ENCODE measurements around the gene CALCOCO2.
"Not testable (repeated sequence)": the region's sequence is repeated elsewhere in the genome, so short reads cannot be mapped to it uniquely, and the experiment has no call there.

The CALCOCO2 gene

GRCh38 chr17:48830840-48831548 is at the start of gene CALCOCO2:
Gene CALCOCO2, plus strand, starts transcription at chr17:48831035. Its CDS starts 10,673 bp downstream, at chr17:48841708.
- peak; percentile 68 to 74 for DNase-seq (ENCODE audit: low read depth in 2 of 2)

- DNase-seq (ENCODE audit: low read depth in 2 of 2), result no peak
Measured at GRCh38 chr17:48787828-48788227, 43.0 kb upstream of the CALCOCO2 start.

GRCh38 chr17:48790607-48791127 is 40.2 kb upstream of the CALCOCO2 start:
- DNase-seq (ENCODE audit: low read depth in 2 of 2), result no peak

- DNase-seq (ENCODE audit: low read depth in 2 of 2), result peak in 1 of 2 donors; percentile 4
Measured at GRCh38 chr17:48791128-48792032, 39.5 kb upstream of the CALCOCO2 start.

GRCh38 chr17:48792033-48792798 is 38.6 kb upstream of the CALCOCO2 start:
- no peak for DNase-seq (ENCODE audit: low read depth in 2 of 2)

GRCh38 chr17:48795444-48796162 is 35.2 kb upstream of the CALCOCO2 start:
- no peak for DNase-seq (ENCODE audit: low read depth in 2 of 2)

GRCh38 chr17:48796163-48796522 is 34.7 kb upstream of the CALCOCO2 start:
- not testable (repeated sequence) for DNase-seq (ENCODE audit: low read depth in 2 of 2)

- DNase-seq (ENCODE audit: low read depth in 2 of 2), result no peak
Measured at GRCh38 chr17:48799069-48799723, 31.6 kb upstream of the CALCOCO2 start.

GRCh38 chr17:48800626-48801217 is 30.1 kb upstream of the CALCOCO2 start:
- DNase-seq (ENCODE audit: low read depth in 2 of 2), result no peak

GRCh38 chr17:48804936-48805411 is 25.9 kb upstream of the CALCOCO2 start:
- DNase-seq (ENCODE audit: low read depth in 2 of 2), result peak; percentile 13 to 61

GRCh38 chr17:48809182-48809581 is 21.7 kb upstream of the CALCOCO2 start:
- DNase-seq (ENCODE audit: low read depth in 2 of 2), result no peak

GRCh38 chr17:48812001-48812400 is 18.8 kb upstream of the CALCOCO2 start:
- no peak for DNase-seq (ENCODE audit: low read depth in 2 of 2)

GRCh38 chr17:48814504-48814903 is 16.3 kb upstream of the CALCOCO2 start:
- DNase-seq (ENCODE audit: low read depth in 2 of 2), result peak; percentile 23 to 25

GRCh38 chr17:48815311-48815710 is 15.5 kb upstream of the CALCOCO2 start:
- DNase-seq (ENCODE audit: low read depth in 2 of 2), result no peak

- DNase-seq (ENCODE audit: low read depth in 2 of 2), result no peak
Measured at GRCh38 chr17:48816438-48816773, 14.4 kb upstream of the CALCOCO2 start.

- peak; percentile 46 to 52 for DNase-seq (ENCODE audit: low read depth in 2 of 2)
Measured at GRCh38 chr17:48816774-48817590, 13.9 kb upstream of the CALCOCO2 start, which contains the start of gene TTLL6. Gene TTLL6, minus strand, starts transcription at chr17:48817229. Its CDS starts 157 bp downstream, at chr17:48817072.

- no peak for DNase-seq (ENCODE audit: low read depth in 2 of 2)
Measured at GRCh38 chr17:48818361-48818841, 12.4 kb upstream of the CALCOCO2 start.

GRCh38 chr17:48819466-48819865 is 11.4 kb upstream of the CALCOCO2 start:
- DNase-seq (ENCODE audit: low read depth in 2 of 2), result no peak

- DNase-seq (ENCODE audit: low read depth in 2 of 2), result not testable (repeated sequence)
Measured at GRCh38 chr17:48820936-48821335, 9.9 kb upstream of the CALCOCO2 start.

All from stimulated activated CD4-positive, alpha-beta T cell treated with anti-CD3 and anti-CD28 coated beads, Interleukin-1b, Interleukin-23, amount 100 ng/mL, for 1 hour (primary cell).